ENCODE data around the gene CSH1.
"Not testable (repeated sequence)": the region's sequence is repeated elsewhere in the genome, so short reads cannot be mapped to it uniquely, and the experiment has no call there.

Gene CSH1

GRCh38 chr17:63896524-63897354 lies at the start of gene CSH1:
TSS of gene CSH1 (minus strand) at chr17:63896574. CDS start at chr17:63896511, 63 bp downstream.
- in situ Hi-C loops (cut with MboI; ENCODE audit: low sequenced_read_pairs): not testable (repeated sequence)

- in situ Hi-C loops (cut with MboI; ENCODE audit: low sequenced_read_pairs): no loop called here
These were observed 49.5 kb upstream of the CSH1 start for GRCh38 chr17:63945784-63946439.

- in situ Hi-C loops (cut with MboI; ENCODE audit: low sequenced_read_pairs): no loop called here
These were observed 48.5 kb upstream of the CSH1 start for GRCh38 chr17:63944736-63945499.

GRCh38 chr17:63943745-63944144 lies 47.4 kb upstream of the CSH1 start:
- in situ Hi-C loops (cut with MboI; ENCODE audit: low sequenced_read_pairs): no loop called here

GRCh38 chr17:63942309-63942985 lies 46.1 kb upstream of the CSH1 start:
- in situ Hi-C loops (cut with MboI; ENCODE audit: low sequenced_read_pairs): no loop called here

GRCh38 chr17:63941751-63942150 lies 45.4 kb upstream of the CSH1 start:
- in situ Hi-C loops (cut with MboI; ENCODE audit: low sequenced_read_pairs): no loop called here

GRCh38 chr17:63941162-63941561 lies 44.8 kb upstream of the CSH1 start:
- in situ Hi-C loops (cut with MboI; ENCODE audit: low sequenced_read_pairs): no loop called here

GRCh38 chr17:63940584-63940983 lies 44.2 kb upstream of the CSH1 start:
- in situ Hi-C loops (cut with MboI; ENCODE audit: low sequenced_read_pairs): no loop called here

- in situ Hi-C loops (cut with MboI; ENCODE audit: low sequenced_read_pairs): no loop called here
These were observed 43.5 kb upstream of the CSH1 start for GRCh38 chr17:63939884-63940283.

- in situ Hi-C loops (cut with MboI; ENCODE audit: low sequenced_read_pairs): no loop called here
These were observed 43.0 kb upstream of the CSH1 start for GRCh38 chr17:63939401-63939800.

- in situ Hi-C loops (cut with MboI; ENCODE audit: low sequenced_read_pairs): no loop called here
These were observed 41.5 kb upstream of the CSH1 start for GRCh38 chr17:63937920-63938319.

- in situ Hi-C loops (cut with MboI; ENCODE audit: low sequenced_read_pairs): no loop called here
These were observed 40.9 kb upstream of the CSH1 start for GRCh38 chr17:63937319-63937718.

GRCh38 chr17:63934183-63935112 lies 38.1 kb upstream of the CSH1 start:
- in situ Hi-C loops (cut with MboI; ENCODE audit: low sequenced_read_pairs): no loop called here

GRCh38 chr17:63933598-63933997 lies 37.2 kb upstream of the CSH1 start:
- in situ Hi-C loops (cut with MboI; ENCODE audit: low sequenced_read_pairs): no loop called here

- in situ Hi-C loops (cut with MboI; ENCODE audit: low sequenced_read_pairs): no loop called here
These were observed 36.3 kb upstream of the CSH1 start for GRCh38 chr17:63932721-63933120.

GRCh38 chr17:63931981-63932561 lies 35.7 kb upstream of the CSH1 start, which contains the start of gene CD79B:
TSS of gene CD79B (minus strand) at chr17:63932331. CDS start at chr17:63932261, 70 bp downstream.
- in situ Hi-C loops (cut with MboI; ENCODE audit: low sequenced_read_pairs): no loop called here

- in situ Hi-C loops (cut with MboI; ENCODE audit: low sequenced_read_pairs): no loop called here
These were observed 34.7 kb upstream of the CSH1 start for GRCh38 chr17:63930951-63931575.

- in situ Hi-C loops (cut with MboI; ENCODE audit: low sequenced_read_pairs): no loop called here
These were observed 33.7 kb upstream of the CSH1 start for GRCh38 chr17:63929860-63930766.
